Activated CD8-positive, alpha-beta memory T cell treated with anti-CD3 and anti-CD28 coated beads, Interleukin-2, amount 50 U/mL, for 24 hours (primary cell): ENCODE results near the gene ASPDH.
A peak's percentile ranks its signal among the peaks of the same experiment; 100 is the strongest.

Experiments
- DNase-seq: peaks from one replicate; pipeline ENCODE4 v3.0.0-alpha.2; 2020; ENCODE audit errors: extremely low read depth

The ASPDH gene

DNA sequence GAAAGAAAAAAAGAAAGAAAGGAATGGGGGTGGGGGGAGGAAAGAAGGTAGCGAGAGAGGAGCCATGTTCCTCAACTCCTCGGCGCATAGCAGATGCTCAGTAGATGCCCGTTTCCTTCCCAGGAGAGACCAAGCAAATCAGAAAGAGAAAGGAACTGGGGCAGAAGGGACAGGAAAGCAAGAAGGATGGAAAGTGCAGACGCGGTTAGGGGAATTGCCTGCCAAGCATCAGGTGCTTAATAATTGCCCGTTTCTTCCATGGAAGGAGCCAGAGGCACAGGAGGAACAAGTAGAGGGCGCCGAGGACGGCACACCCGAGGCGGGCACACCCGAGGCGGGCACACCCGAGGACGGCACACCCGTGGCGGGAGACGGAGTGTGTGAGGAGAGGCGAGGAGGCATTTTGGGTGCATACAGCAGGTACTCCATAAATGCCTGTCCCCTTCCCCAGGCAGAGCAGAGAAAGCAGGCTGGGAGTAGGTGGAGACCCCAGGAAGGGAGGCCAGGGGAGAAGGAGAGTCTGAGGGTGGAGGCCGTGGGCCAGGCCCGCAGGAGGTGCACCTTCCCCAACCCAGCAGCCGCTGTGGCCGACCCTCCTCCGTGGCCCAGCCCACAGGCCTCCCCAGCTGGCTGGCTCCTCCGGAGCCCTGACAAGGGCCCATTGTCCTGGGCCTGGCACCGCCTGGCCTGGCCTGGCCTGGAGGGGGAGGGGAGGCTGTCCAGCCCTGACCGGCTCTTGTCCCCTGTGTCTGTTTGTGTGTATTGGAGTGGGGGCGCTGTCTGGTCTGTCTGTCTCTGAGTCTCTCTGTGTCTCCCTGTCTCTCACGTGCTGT, 17.3 kb downstream of the ASPDH start:
- DNase-seq, result no peak

DNA sequence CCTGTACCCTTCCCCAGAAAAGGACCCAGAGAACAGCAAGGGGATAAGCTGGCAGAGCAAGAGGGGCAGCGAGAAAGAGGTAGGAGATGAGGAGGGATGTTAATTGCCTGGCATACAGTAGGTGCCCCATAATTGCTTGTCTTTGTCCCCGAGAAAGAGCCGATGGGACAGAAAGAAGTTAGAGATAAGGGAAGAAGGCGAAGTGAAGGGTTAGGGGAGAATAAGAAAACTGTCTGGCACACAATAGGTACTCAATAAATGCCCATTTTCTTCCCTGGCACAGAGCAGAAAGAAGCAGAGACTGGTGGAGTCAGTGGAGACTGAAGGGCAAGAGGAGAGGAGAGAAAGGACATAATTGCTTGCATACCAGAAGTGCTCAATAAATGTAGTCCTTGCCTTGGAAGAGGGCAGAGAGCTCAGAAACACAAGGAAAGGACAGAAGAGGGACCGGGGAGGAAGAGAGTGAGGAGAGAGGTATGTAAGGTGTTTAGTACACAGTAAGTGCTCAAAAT, 18.6 kb downstream of the ASPDH start:
- no peak for DNase-seq

DNA sequence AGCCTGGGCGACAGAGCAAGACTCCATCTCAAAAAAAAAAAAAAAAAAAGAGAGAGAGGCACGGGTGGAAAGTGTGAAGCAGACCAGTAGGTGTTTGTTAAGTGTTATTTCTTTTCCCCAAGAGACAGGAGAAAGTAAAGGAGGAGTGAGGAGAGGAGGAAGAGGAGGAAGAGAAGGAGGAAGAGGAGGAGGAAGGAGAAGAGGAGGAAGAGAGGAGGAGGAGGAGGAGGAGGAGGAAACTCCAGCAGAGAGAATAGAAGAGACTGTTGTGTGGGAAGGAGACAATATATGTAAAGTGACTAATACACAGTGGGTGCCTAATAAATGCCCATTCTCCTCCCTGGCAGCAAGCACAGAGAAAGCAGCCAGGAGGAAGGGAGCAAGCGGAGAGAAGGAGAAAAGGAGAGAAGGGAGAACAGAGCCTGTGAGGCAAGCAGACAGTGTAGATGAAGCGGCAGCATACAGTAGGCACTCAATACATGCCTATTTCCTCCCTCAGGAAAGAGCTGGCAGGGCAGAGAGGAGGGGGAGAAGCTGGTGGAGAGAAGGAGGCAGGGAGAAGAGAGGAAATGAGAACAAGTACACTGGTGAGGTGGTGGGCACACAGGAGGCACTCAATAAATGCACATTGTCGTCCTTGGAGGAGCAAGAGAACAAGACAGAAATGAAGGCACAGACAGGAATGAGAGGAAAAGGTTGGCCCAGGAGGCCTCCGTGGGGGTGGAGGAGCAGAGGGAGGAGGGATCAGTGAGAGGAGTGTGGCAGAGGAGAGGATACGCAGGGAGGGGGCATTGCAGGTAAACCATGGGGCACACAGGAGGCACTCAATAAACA, 19.3 kb downstream of the ASPDH start:
- DNase-seq, result no peak

DNA sequence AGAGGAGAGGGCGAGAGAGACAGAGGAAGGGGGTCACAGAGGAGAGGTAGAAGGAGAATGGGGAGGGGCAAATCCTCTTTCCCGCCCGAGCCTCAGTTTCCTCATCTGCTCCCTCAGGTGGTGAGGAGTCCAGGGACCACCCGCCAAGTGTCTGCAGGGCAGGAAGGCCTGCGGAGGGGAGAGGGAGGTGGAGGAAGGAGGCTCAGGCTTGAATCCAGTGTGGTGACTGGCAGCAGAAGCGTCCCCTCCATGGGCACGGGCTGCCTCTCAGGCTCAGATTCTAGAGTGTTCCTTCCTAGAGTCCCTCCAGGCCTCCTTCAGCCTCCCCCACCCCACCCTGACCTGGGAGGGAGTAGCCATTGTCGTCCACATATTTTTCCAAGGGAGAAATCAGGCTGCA, 20.5 kb downstream of the ASPDH start:
- DNase-seq, result no peak

DNA sequence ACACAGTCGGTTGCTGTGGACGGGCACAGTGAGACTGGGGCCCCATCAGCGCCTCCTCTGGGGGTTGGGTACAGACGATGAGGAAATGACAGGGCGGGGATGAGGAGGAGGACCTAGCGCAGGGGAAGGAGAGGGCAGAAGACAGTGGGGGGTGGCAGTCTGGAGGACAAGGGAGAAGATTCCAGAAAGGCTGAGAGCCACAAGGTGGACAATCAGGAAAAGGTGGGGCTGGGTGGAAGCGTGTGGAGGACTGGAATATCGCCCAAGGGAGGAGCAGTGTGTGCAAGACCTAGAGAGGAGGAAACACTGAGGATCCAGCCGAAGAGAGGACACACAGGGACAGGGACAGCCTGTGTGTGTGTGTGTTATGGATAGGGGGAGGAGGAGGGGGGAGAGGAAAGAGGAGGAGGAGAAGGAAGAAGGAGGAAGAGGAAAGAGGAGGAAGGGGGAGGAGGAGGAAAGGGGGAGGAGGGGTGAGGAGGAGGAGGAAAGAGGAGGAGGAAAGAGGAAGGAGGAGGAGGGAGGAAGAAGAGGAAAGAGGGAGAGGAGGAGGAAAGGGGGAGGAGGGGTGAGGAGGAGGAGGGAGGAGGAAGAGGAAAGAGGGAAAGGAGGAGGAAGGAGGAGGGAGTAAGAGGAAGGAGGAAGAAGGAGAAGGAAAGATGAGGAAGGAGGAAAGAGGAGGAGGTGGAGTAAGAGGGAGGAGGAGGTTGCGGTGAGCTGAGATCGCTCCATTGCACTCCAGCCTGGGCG, 21.2 kb downstream of the ASPDH start:
- no peak for DNase-seq

DNA sequence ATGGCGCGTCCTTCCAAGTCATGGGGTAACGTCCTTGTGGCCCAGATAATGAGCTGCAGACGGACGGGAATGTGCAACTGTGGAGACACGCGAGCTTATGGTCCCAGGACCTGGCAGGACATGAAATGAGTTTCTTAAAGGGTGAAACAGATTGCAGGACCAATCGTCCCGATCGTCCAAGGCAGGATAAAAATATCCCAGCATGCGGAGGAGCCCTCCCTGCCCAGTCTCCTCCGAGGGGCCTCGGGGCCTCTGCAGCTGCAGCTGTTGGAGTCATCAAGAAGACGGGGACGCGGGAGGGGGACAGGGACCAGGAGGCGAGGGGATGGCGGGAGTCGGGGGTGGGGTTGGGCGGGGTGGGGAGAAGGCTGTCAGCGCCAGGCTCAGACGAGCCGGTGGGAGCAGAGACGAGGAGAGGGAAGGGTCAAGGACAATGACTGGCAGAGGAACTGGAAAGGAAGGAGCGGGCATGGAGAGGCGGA, 22.7 kb downstream of the ASPDH start:
- no peak for DNase-seq

DNA sequence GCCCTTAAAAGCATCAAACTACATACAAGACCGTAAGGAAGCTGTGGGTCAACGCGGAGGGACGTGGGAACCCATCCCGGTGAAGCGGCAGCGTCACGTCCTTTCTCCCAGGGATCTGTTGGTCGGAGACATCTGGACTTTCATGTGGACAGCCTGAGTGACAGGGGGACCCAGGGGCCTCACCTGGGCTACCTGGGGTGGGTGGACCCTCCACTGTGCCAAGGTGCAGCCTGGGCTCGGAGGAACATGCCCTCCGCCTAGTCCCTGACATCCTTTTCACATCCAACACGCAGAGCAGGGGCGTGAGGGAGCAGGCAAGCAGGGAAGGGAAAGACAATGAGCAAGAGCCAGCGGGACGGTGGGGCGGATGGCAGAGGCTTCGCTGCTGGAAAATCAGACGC, 23.3 kb downstream of the ASPDH start:
- no peak for DNase-seq

DNA sequence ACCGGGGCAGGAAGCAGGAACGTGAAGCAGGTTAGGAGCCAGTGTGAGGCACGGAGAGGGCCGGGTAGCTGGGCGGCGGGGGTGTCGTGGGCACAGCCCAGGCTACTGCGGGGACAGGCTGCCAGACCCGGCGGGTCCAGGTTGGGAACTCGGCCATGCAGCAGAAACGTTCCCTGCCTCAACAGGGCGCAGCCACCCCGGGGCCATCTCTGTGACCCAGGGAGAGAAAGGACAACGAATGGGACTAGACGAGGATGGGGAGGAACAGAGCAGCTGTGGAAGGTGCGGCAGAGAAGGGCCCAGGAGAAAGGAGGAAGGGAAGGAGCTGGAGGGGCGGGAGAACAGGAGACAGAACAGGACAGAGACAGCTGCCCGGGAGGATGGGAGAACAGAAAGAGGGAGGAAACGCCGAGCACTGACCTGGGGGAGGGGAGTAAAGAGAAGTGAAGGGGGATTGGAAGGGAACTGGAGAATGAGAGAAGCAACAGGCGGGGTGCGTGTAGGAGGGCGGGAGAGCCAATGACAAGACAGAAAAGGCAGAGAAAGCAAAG, 24.2 kb downstream of the ASPDH start:
- DNase-seq, result no peak

DNA sequence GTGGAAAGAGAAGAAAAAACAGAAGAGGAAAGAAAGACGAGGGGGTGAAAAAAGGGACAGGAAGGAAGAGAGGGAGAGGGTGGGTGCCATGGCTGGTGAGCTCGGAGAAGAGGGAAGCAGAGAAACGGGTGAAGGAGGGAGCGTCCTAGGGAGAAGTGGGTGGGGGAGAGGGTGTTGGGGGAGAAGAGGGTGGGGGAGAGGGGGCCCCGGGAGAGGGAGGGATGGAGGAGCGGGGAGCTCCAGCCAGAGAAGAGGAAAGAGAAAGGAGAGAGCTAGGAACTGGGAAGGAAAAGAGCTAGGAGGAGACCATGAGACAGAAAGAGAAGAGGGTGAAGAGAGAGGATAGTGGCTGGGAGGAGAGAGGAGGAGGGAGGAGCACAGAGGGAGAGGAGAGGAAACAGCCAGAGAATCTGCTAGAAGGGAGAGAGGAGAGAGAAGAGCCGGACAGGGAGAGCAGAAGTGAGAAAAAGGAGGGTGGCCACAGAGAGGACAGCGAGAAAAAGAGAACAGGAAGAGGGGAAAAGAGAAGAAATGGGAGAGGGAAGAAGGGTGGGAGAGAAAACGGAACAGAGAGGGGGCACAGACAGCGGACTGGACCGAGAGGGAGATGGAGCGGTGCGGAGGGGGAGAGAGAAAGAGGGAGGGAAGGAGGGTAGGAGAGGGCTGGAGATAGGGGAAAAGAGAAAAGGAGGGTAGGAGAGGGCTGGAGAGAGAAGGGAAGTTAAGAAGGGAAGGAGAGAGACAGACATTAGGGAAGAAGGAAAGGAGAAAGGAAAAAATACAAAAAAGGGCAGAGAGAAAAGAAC, 25.1 kb downstream of the ASPDH start:
- DNase-seq, result no peak

DNA sequence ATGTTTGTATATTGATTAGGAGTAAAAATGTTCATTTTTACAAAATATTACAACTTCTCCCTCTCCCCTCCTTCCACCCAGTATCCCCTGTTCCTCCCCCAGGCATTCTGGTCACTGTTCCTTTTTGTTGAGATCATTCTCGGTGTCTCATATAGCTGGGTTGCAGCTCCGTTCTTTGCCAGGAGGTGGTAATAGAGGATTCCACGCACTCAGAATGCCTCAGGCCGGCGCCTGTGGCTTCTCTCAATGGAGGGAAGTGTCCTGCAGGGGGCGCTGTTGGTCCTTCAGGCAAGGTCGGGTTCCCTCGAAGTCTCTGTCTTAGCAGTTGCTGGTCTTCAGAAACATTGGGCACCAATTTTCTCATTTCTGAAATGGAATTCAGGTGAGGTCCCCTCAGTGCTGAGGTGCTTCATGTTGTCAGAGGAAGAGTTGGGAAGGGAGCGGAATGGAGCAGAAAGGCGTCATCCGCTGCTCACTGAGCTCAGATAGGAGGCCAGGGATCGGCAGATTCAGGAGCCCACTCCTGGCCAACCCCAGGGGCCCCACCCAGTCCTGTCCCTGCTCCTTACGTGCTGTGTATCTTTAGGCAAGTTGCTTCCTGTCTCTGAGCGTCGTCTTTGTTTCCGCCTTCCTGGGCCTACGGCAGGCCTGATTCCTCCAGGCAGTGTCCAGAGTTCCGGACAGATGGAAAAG, 26.7 kb downstream of the ASPDH start:
- peak; percentile 28 for DNase-seq

DNA sequence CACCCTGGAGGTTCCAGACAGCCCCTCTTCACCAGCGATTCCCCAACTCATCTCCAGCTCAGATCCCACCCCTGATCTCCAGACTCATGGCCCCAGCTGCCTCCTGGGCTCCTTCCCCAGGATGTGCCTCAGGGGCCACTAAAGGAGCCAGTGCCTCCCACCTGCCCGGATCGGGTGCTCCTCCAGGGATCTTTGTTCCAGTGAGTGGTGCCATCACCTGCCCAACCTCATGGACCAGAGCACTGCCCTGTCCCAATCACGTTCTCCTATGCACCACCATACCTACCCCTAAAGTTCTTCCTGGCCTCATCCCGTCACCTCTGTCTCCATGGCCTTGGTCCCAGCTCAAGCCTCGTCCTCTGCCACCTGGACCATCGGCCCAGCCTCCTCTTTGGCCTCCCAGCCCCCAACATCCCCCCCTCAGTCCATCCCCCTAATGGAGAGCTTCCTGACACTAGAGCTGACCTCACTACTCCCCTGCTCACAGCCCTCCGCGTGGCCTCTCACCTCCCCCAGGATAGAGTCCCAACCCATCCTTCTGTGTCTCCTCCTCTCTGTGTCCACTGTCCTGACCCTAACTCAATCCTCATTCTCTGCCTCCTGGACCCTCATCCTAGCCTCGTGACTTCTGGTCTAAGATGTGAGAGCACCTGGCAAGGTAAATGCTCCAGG, 28.3 kb downstream of the ASPDH start:
- no peak for DNase-seq

DNA sequence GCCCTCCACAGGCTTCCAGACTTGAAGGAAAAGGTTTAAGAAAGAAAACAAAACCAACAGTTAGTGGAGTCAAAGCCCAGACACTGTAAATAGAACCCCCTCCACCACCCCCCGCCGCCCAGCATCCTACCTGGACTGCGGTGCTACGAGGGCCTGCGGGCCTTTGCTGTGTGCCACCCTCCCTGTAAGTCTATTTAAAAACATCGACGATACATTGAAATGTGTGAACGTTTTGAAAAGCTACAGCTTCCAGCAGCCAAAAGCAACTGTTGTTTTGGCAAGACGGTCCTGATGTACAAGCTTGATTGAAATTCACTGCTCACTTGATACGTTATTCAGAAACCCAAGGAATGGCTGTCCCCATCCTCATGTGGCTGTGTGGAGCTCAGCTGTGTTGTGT, 30.8 kb downstream of the ASPDH start:
- DNase-seq, result no peak

DNA sequence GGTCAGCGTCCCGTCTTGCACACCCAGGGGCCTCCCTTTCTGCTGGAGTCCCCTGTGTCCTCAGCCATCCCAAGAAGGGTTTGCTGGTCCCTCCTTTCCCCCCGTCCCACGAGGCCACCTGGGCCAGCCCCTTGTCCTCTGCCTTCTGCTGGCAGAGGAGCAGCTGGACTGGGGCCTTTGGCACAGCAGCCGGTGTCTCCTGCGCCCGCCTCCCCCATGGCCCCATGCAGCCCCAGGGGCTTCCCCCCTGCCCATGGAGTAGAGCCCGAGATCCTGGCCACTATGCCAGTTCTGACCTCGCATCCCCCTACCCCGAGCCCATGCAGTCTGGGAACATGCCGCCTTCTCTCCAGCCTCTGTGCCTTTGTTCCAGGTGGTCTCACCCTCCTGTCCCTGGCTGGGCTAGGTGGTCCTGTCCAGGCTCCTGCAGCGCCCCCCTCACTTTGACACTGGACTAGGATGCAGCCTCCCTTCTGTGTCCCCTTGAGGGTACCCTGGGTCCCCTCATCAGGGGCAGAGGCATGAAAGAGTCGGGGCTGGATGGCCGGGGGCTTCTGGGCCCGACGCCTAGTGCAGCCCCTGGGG, 31.4 kb downstream of the ASPDH start:
- no peak for DNase-seq

DNA sequence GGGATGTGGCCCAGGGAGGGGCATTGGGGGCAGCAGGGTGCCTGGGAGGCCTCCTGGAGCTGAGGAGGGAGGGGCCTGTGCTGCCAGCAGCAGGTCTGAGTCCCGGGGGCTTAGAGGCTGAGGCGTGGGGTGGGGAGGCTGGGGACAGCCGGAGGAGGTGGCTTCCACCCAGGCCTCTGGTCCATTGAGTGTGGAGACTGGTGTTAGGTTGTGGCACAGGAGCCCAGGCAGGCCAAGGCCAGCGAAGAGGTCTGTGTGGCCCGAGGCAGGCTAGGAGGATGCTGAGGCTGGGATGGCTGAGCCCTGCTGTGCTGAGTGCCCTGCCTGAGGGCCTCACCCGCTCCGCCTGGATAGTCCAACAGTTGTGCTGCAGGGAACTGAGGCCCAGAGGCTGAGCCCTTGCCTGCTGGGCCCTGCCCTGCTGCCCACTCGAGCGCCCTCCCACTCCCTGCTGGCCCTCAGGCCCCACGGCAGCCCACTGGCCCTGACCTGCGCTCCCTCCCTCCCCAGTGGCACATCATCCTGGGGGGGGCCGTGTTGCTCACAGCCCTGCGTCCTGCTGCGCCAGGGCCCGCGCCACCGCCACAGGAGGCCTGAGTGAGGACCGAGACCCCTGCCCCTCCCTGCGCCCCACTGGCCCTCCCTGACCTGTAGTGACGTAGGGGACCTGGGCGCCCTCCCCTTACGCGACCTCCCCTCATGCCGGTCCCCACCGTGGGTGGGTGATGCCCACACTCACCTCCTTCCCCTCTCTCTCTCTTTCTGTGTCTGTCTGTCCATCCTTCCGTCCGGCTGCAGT, 32.2 kb downstream of the ASPDH start:
- DNase-seq, result no peak

DNA sequence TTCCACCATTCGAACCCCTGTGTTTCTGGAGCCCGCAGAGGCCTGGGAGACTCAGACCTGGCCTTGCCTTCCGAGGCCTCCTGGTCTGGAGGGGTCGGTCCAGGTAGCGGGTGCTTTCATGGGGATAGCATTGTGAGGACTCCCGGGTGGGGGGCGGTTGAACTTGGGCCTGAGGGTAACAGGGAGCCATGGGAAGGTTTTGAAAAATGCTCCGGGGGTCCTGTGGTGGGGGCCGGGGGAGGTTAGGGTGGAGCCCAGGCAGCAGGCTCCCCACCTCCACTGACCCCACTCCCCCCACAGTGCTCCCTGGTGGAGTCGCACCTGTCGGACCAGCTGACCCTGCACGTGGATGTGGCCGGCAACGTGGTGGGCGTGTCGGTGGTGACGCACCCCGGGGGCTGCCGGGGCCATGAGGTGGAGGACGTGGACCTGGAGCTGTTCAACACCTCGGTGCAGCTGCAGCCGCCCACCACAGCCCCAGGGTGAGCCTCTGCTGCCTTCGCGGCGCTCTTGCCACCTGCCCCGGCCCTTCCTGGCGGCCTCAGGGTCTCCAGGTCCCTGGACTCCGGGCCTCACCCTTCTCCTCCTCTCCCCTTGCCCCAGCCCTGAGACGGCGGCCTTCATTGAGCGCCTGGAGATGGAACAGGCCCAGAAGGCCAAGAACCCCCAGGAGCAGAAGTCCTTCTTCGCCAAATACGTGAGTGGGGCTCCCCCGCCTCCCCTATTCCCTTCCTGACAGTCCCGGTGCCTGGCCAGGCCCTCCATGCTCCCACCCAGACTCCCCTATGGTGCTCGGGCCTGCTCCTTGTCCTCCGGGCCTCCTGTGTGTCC, 33.2 kb downstream of the ASPDH start:
- DNase-seq, result no peak

DNA sequence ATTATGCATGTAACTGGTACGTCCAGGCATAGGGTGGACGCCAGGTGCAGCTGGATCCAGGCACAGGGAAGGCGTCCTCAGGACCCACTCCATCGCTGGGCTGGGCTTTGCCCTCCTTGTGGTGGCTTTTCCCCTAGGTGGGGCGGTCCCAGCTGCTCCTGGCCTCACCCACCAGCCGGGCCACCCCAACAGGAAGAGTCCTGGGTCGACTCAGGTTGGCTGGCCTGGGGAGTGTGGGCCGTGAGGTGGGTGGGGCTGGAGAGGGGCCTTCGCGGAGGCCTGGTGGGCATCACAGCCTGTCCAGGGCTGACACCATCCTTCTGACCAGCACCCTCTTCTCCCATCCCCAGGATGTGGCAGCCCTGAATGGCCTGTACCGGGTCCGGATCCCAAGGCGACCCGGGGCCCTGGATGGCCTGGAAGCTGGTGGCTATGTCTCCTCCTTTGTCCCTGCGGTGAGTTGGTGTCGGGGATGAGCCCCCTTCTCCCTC, 33.9 kb downstream of the ASPDH start:
- DNase-seq, result no peak
